HFFc6 (cell line): ENCODE results near the gene SOX18. TPM values are rescaled to one million over a fixed set of nuclear protein-coding genes. Genes with fewer than 3 reads are reported as not detected.

ENCODE experiments used
- DNase-seq: peaks from one replicate; pipeline ENCODE4 v3.0.0-alpha.2; 2018
- H3K27ac Mint-ChIP-seq: 2 replicates; pipeline ENCODE4 v1.8.0; 2020; ENCODE audit warnings: mild to moderate bottlenecking, mixed read lengths
- H3K27me3 Mint-ChIP-seq: 2 replicates; pipeline ENCODE4 v1.8.0; 2021; ENCODE audit warnings: mild to moderate bottlenecking, moderate library complexity, mixed read lengths; ENCODE audit not compliant: insufficient read depth
- H3K36me3 Mint-ChIP-seq: 2 replicates; pipeline ENCODE4 v1.8.0; 2021; ENCODE audit warnings: low read depth, mixed read lengths
- H3K4me1 Mint-ChIP-seq: 2 replicates; pipeline ENCODE4 v1.8.0; 2020; ENCODE audit warnings: low read depth, mixed read lengths
- H3K4me3 Mint-ChIP-seq: 2 replicates; pipeline ENCODE4 v1.8.0; 2020; ENCODE audit warnings: mild to moderate bottlenecking, moderate library complexity, mixed read lengths
- H3K9me3 Mint-ChIP-seq: 2 replicates; pipeline ENCODE4 v1.8.0; 2020; ENCODE audit warnings: mild to moderate bottlenecking, mixed read lengths
- CTCF ChIP-seq: fragments of 200-600 bp; sonication (generic); IDR thresholded peaks from 2 replicates; pipeline ENCODE4 v1.5.0; 2021; ENCODE audit warnings: antibody characterized with exemption, mild to moderate bottlenecking
- total RNA-seq, 6 experiments: library from RNA; stranded (reverse); fragmentation: NEBNext Ultra II Directional; extraction: Animal tissue kit (Norgen Biotek cat#: 25700); gene quantifications; 2 replicates in 1 of 6; 3 replicates in 5 of 6; pipeline ENCODE4 v1.2.3, GENCODE V29; 2021

Gene SOX18
- total RNA-seq, 6 experiments from 2014 or later, result 0.10 to 0.17 TPM; not detected in 4

- Mint-ChIP-seq H3K4me3 (peak overlapping the region; percentile 92), H3K27me3 (peaks cover 4% of the 10 kb centered on the region), H3K27ac (peak overlapping the region; percentile 89), H3K36me3 (no peaks in the 10 kb centered on the region), H3K9me3 (no peaks in the 10 kb centered on the region), H3K4me1 (peaks cover 44% of the 10 kb centered on the region)
- peak; percentile 69 for DNase-seq
- no peak for TF ChIP-seq CTCF
Observed at GRCh38 chr20:64064145-64064698, 14.8 kb upstream of the SOX18 start.

- peaks cover 46% of the 10 kb centered on the region for H3K4me1 Mint-ChIP-seq
- H3K4me3 Mint-ChIP-seq, result peak overlapping the region; percentile 92
- DNase-seq, result no peak
- TF ChIP-seq CTCF, result no peak
- H3K27ac Mint-ChIP-seq, result peak overlapping the region; percentile 89
- H3K36me3 Mint-ChIP-seq, result no peaks in the 10 kb centered on the region
- peaks cover 4% of the 10 kb centered on the region for H3K27me3 Mint-ChIP-seq
- no peaks in the 10 kb centered on the region for H3K9me3 Mint-ChIP-seq
Observed at GRCh38 chr20:64063389-64064144, 14.1 kb upstream of the SOX18 start.

- no peaks in the 10 kb centered on the region for H3K36me3 Mint-ChIP-seq
- no peak for TF ChIP-seq CTCF
- H3K4me1 Mint-ChIP-seq, result peaks cover 52% of the 10 kb centered on the region
- peak within 1 kb of the TSS; percentile 89 for H3K27ac Mint-ChIP-seq
- no peaks in the 10 kb centered on the region for H3K9me3 Mint-ChIP-seq
- peaks cover 4% of the 10 kb centered on the region for H3K27me3 Mint-ChIP-seq
- peak; percentile 94 for DNase-seq
- peak within 1 kb of the TSS; percentile 92 for H3K4me3 Mint-ChIP-seq
Observed at GRCh38 chr20:64062596-64063388, 13.4 kb upstream of the SOX18 start, which contains the start of gene TCEA2. TCEA2 (plus strand) TSS chr20:64063198; CDS start chr20:64063313, 115 bp downstream.

- DNase-seq, result no peak
- no peak for TF ChIP-seq CTCF
- Mint-ChIP-seq H3K9me3 (no peaks in the 10 kb centered on the region), H3K4me1 (peaks cover 50% of the 10 kb centered on the region), H3K4me3 (peak overlapping the region; percentile 92), H3K27me3 (peaks cover 4% of the 10 kb centered on the region), H3K36me3 (no peaks in the 10 kb centered on the region), H3K27ac (peak overlapping the region; percentile 80)
Observed at GRCh38 chr20:64062276-64062595, 12.8 kb upstream of the SOX18 start.

GRCh38 chr20:64058536-64058935 lies 9.1 kb upstream of the SOX18 start:
- TF ChIP-seq CTCF, result no peak
- H3K4me1 Mint-ChIP-seq, result peaks cover 16% of the 10 kb centered on the region
- H3K27me3 Mint-ChIP-seq, result peaks cover 2% of the 10 kb centered on the region; the same call in 1 of the 2 replicates
- no peak for DNase-seq
- no peak overlapping the region for H3K4me3 Mint-ChIP-seq
- no peaks in the 10 kb centered on the region for H3K36me3 Mint-ChIP-seq
- H3K27ac Mint-ChIP-seq, result no peak overlapping the region
- no peaks in the 10 kb centered on the region for H3K9me3 Mint-ChIP-seq
